IMR-90 (cell line): Measurements from ENCODE around the gene KRT6A. TPM values are rescaled to one million over a fixed set of nuclear protein-coding genes. Genes with fewer than 3 reads are reported as not detected.

Source experiments
- ATAC-seq: fragments of 200-7000 bp; cut with Tn5 transposase; 2 replicates; pipeline ENCODE4 v1.9.1; 2020; ENCODE audit warnings: low read depth, mild to moderate bottlenecking, moderate library complexity
- BruUV-seq: library from RNA; stranded (reverse); fragments of 400-500 nt; replicated peaks from 2 replicates; lab custom pipeline; 2021; lab: Mats Ljungman, UMichigan
- CTCF ChIA-PET: fragments of 300-600 bp; formaldehyde crosslinking; extraction: SDS; loops from one replicate; lab custom pipeline; 2021; ENCODE audit warnings: antibody characterized with exemption; lab: Yijun Ruan, JAX
- POLR2A ChIA-PET: fragments of 300-600 bp; sonication (Branson Sonifier 250); formaldehyde crosslinking; loops from one replicate; lab custom pipeline; 2022; ENCODE audit warnings: antibody characterized with exemption; ENCODE audit not compliant: unreplicated experiment; lab: Charles Lee
- DNase-seq: peaks from one replicate; pipeline ENCODE4 v3.0.0; 2013
- H2AFZ ChIP-seq: replicated peaks from 2 replicates; pipeline ENCODE3; 2013; ENCODE audit warnings: low read length, mild to moderate bottlenecking; ENCODE audit not compliant: poor library complexity
- H2AK5ac ChIP-seq: 2 replicates; pipeline ENCODE4 v1.6.1; 2013; ENCODE audit warnings: low read depth, low read length, inconsistent platforms
- H2AK9ac ChIP-seq: replicated peaks from 2 replicates; pipeline ENCODE3; 2013; ENCODE audit warnings: mild to moderate bottlenecking, low read depth, low read length, moderate library complexity; ENCODE audit not compliant: poor library complexity
- H2BK120ac ChIP-seq: 2 replicates; pipeline ENCODE4 v1.6.1; 2013; ENCODE audit warnings: low read depth, low read length, inconsistent platforms
- H2BK15ac ChIP-seq: 3 replicates; pipeline ENCODE4 v1.6.1; 2013; ENCODE audit warnings: low read depth, low read length, inconsistent platforms
- H2BK20ac ChIP-seq: 2 replicates; pipeline ENCODE4 v1.6.1; 2013; ENCODE audit warnings: low read depth, mild to moderate bottlenecking, inconsistent platforms, low read length, moderate library complexity
- H2BK5ac ChIP-seq: 2 replicates; pipeline ENCODE4 v1.6.1; 2013; ENCODE audit warnings: mild to moderate bottlenecking, low read depth, low read length, inconsistent platforms; ENCODE audit not compliant: poor library complexity, severe bottlenecking
- H3K14ac ChIP-seq: replicated peaks from 2 replicates; pipeline ENCODE4 v1.6.1; 2013; ENCODE audit warnings: low read depth, low read length, inconsistent platforms
- H3K18ac ChIP-seq: 2 replicates; pipeline ENCODE4 v1.6.1; 2013; ENCODE audit warnings: low read depth, low read length, control low read depth
- H3K23ac ChIP-seq: 2 replicates; pipeline ENCODE4 v1.6.1; 2013; ENCODE audit warnings: low read depth, low read length, inconsistent platforms
- H3K27ac ChIP-seq: 2 replicates; pipeline ENCODE4 v1.5.1; 2013; ENCODE audit warnings: mild to moderate bottlenecking, control low read depth, low read length; ENCODE audit not compliant: insufficient read depth
- H3K27me3 ChIP-seq: 2 replicates; pipeline ENCODE4 v1.6.1; 2013; ENCODE audit warnings: low read length; ENCODE audit not compliant: control insufficient read depth, insufficient read depth
- H3K36me3 ChIP-seq: 2 replicates; pipeline ENCODE4 v1.6.1; 2013; ENCODE audit warnings: low read length, mixed read lengths; ENCODE audit not compliant: control insufficient read depth, insufficient read depth
- H3K4ac ChIP-seq: 2 replicates; pipeline ENCODE4 v1.6.1; 2013; ENCODE audit warnings: low read depth, low read length, inconsistent platforms
- H3K4me1 ChIP-seq: 2 replicates; pipeline ENCODE4 v1.6.1; 2013; ENCODE audit warnings: low read length, mixed read lengths; ENCODE audit not compliant: control insufficient read depth, insufficient read depth
- H3K4me2 ChIP-seq: 2 replicates; pipeline ENCODE4 v1.6.1; 2013; ENCODE audit warnings: low read depth, mild to moderate bottlenecking, control low read depth, low read length, moderate library complexity
- H3K4me3 ChIP-seq: 2 replicates; pipeline ENCODE4 v1.5.1; 2013; ENCODE audit warnings: low read depth, mild to moderate bottlenecking, control low read depth, low read length, moderate library complexity; ENCODE audit not compliant: insufficient read depth
- H3K56ac ChIP-seq: 2 replicates; pipeline ENCODE4 v1.6.1; 2013; ENCODE audit warnings: low read length, inconsistent platforms; ENCODE audit not compliant: insufficient read depth; ENCODE audit errors: extremely low read depth
- H3K79me1 ChIP-seq, 2 experiments: 2 replicates each; pipeline ENCODE4 v1.6.1; 2013; ENCODE audit warnings: low read length in 2 of 2, inconsistent platforms in 1 of 2, low read depth in 1 of 2
- H3K9ac ChIP-seq: 2 replicates; pipeline ENCODE4 v1.6.1; 2013; ENCODE audit warnings: low read depth, low read length, control low read depth
- H3K9me1 ChIP-seq: 2 replicates; pipeline ENCODE4 v1.6.1; 2013; ENCODE audit warnings: low read length, inconsistent platforms; ENCODE audit not compliant: insufficient read depth
- H3K9me3 ChIP-seq: 2 replicates; pipeline ENCODE4 v1.6.1; 2013; ENCODE audit warnings: low read length; ENCODE audit not compliant: control insufficient read depth, insufficient read depth
- H4K20me1 ChIP-seq: 2 replicates; pipeline ENCODE4 v1.6.1; 2013; ENCODE audit warnings: low read length, inconsistent platforms; ENCODE audit not compliant: insufficient read depth
- H4K5ac ChIP-seq: 2 replicates; pipeline ENCODE4 v1.6.1; 2013; ENCODE audit warnings: mild to moderate bottlenecking, low read depth, low read length, control low read depth
- H4K8ac ChIP-seq, 2 experiments: 2 replicates each; pipeline ENCODE4 v1.6.1; 2013; ENCODE audit warnings: low read depth in 2 of 2, low read length in 2 of 2, control low read depth in 1 of 2, inconsistent platforms in 1 of 2
- H4K91ac ChIP-seq: 2 replicates; pipeline ENCODE4 v1.6.1; 2013; ENCODE audit warnings: low read depth, low read length, inconsistent platforms; ENCODE audit not compliant: insufficient read depth
- BHLHE40 ChIP-seq: fragments of 150-350 bp; IDR thresholded peaks from 2 replicates; pipeline ENCODE4 v1.6.1; 2016; ENCODE audit warnings: mild to moderate bottlenecking, low read depth, low read length
- CEBPB ChIP-seq: IDR thresholded peaks from 2 replicates; pipeline ENCODE4 v1.6.1; 2012; ENCODE audit warnings: low read depth, low read length, improper control_type of control experiment
- CHD1 ChIP-seq: IDR thresholded peaks from 2 replicates; pipeline ENCODE4 v1.6.1; 2012; ENCODE audit warnings: low read depth, low read length, improper control_type of control experiment
- CTCF ChIP-seq: conservative IDR thresholded peaks from 2 replicates; pipeline ENCODE4 v1.5.1; 2012; ENCODE audit warnings: mild to moderate bottlenecking, low read depth, low read length, improper control_type of control experiment
- ELK1 ChIP-seq: fragments of 150-350 bp; IDR thresholded peaks from 2 replicates; pipeline ENCODE4 v1.6.1; 2016; ENCODE audit warnings: low read depth, mild to moderate bottlenecking, low read length, moderate library complexity, borderline replicate concordance
- FOS ChIP-seq: fragments of 150-350 bp; IDR thresholded peaks from 2 replicates; pipeline ENCODE4 v1.6.1; 2016; ENCODE audit warnings: low read depth, low read length
- MAFK ChIP-seq: IDR thresholded peaks from 2 replicates; pipeline ENCODE4 v1.6.1; 2012; ENCODE audit warnings: low read depth, low read length, improper control_type of control experiment
- MAZ ChIP-seq: IDR thresholded peaks from 2 replicates; pipeline ENCODE4 v1.6.1; 2012; ENCODE audit warnings: low read depth, mild to moderate bottlenecking, low read length, improper control_type of control experiment, moderate library complexity, borderline replicate concordance
- MXI1 ChIP-seq: IDR thresholded peaks from 2 replicates; pipeline ENCODE4 v1.6.1; 2012; ENCODE audit warnings: low read depth, mild to moderate bottlenecking, low read length, moderate library complexity, borderline replicate concordance
- NFE2L2 ChIP-seq: fragments of 150-350 bp; IDR thresholded peaks from 2 replicates; pipeline ENCODE4 v1.6.1; 2016; ENCODE audit warnings: low read depth, mild to moderate bottlenecking, low read length
- POLR2A ChIP-seq: IDR thresholded peaks from 2 replicates; pipeline ENCODE4 v1.6.1; 2012; ENCODE audit warnings: mild to moderate bottlenecking, low read depth, low read length
- RAD21 ChIP-seq: IDR thresholded peaks from 2 replicates; pipeline ENCODE4 v1.6.1; 2012; ENCODE audit warnings: low read length, improper control_type of control experiment
- RCOR1 ChIP-seq: IDR thresholded peaks from 2 replicates; pipeline ENCODE4 v1.6.1; 2012; ENCODE audit warnings: mild to moderate bottlenecking, low read length, improper control_type of control experiment; ENCODE audit not compliant: insufficient replicate concordance
- RFX5 ChIP-seq: IDR thresholded peaks from 2 replicates; pipeline ENCODE4 v1.8.0; 2012; ENCODE audit warnings: low read depth, mild to moderate bottlenecking, low read length, moderate library complexity
- SMC3 ChIP-seq: fragments of 150-350 bp; IDR thresholded peaks from 2 replicates; pipeline ENCODE4 v1.6.1; 2016; ENCODE audit warnings: low read depth, mild to moderate bottlenecking, antibody characterized with exemption, low read length, moderate library complexity
- USF2 ChIP-seq: fragments of 150-350 bp; IDR thresholded peaks from 2 replicates; pipeline ENCODE4 v1.6.1; 2017; ENCODE audit warnings: mild to moderate bottlenecking, antibody characterized with exemption, low read length, low read depth
- WGBS, 2 experiments: methylation state at CpG; one replicate each; pipeline versions ENCODE4 v1.1.5 to v1.1.7; 2013; ENCODE audit warnings: missing lambda C conversion rate in 2 of 2; ENCODE audit not compliant: insufficient read length in 1 of 2; ENCODE audit errors: extremely low coverage in 2 of 2; 5-methylcytosine and 5-hydroxymethylcytosine counted together
- dilution Hi-C: fragments of 300-500 bp; cut with HindIII; formaldehyde crosslinking; loops from one replicate; pipeline ENCODE4 v1.14.3; 2018; ENCODE audit warnings: low sequenced_read_pairs; ENCODE audit not compliant: unreplicated experiment
- in situ Hi-C: fragments of 300-500 bp; cut with MboI; formaldehyde crosslinking; loops from 3 replicates; pipeline ENCODE4 v1.14.3; 2019; ENCODE audit warnings: low sequenced_read_pairs, inconsistent platforms, mixed read lengths
- intact Hi-C: fragments of 100-400 bp; cut with micrococcal nuclease; formaldehyde crosslinking; loops from 2 replicates; pipeline ENCODE4 v1.10.0; 2022
- polyA plus RNA-seq, 3 experiments: library from polyadenylated mRNA; depleted of rRNA; stranded (reverse); fragments of >200 nt; gene quantifications; 2 replicates each; pipeline ENCODE4 v1.2.3, GENCODE V29; 2012; ENCODE audit warnings: low replicate concordance in 1 of 3
- total RNA-seq: library from RNA; depleted of rRNA; stranded (reverse); fragments of >200 nt; gene quantifications from 2 replicates; pipeline ENCODE4 v1.2.3, GENCODE V29; 2012

The KRT6A gene
- total and polyA plus RNA-seq, 2 of the 4 experiments (the other 2 are of a cell fraction): not detected

GRCh38 chr12:52454411-52455201 lies 38.5 kb downstream of the KRT6A start:
- Histone ChIP-seq H4K91ac (no peak overlapping the region), H2BK20ac (no peak overlapping the region), H2AFZ (no peak overlapping the region), H3K4me2 (no peak overlapping the region), H3K79me1 (no peaks in the 10 kb centered on the region), H2BK120ac (no peak overlapping the region), H2BK15ac (no peak overlapping the region), H3K56ac (no peak overlapping the region), H4K5ac (no peak overlapping the region), H2AK9ac (no peak overlapping the region), H4K20me1 (no peaks in the 10 kb centered on the region), H2AK5ac (no peak overlapping the region), H3K27me3 (peaks cover 9% of the 10 kb centered on the region; the same call in 1 of the 2 replicates), H2BK5ac (no peak overlapping the region), H3K23ac (no peak overlapping the region), H3K27ac (no peak overlapping the region), H4K8ac (no peak overlapping the region), H3K4me3 (no peak overlapping the region), H3K4me1 (no peaks in the 10 kb centered on the region), H3K4ac (no peak overlapping the region), H3K9ac (no peak overlapping the region), H3K18ac (no peak overlapping the region), H3K36me3 (no peaks in the 10 kb centered on the region), H3K9me3 (no peaks in the 10 kb centered on the region), H3K9me1 (no peaks in the 10 kb centered on the region), H3K14ac (no peak overlapping the region)
- TF ChIP-seq ELK1 (no peak), RFX5 (no peak), SMC3 (no peak), CTCF (no peak), BHLHE40 (no peak), CEBPB (no peak), USF2 (no peak), NFE2L2 (no peak), MAFK (no peak), RCOR1 (no peak), FOS (no peak), MXI1 (no peak), CHD1 (no peak), RAD21 (no peak), MAZ (no peak), POLR2A (no peak)
- 0% methylated on average over 1 of the region's 3 CpGs; no CpG with 5 or more reads in 1 of the 2 experiments for WGBS, 2 experiments
- in situ Hi-C loops (no loop called here), intact Hi-C loops (no loop called here), dilution Hi-C loops (no loop called here)
- ChIA-PET POLR2A (no interaction called here), CTCF (no interaction called here)
- DNase-seq (no peak), ATAC-seq (no peak)
- BruUV-seq: no TSS peak
